Heart left ventricle (tissue), 16 donors: Measurements from ENCODE around the gene EPB41L2. TPM values are rescaled to one million over a fixed set of nuclear protein-coding genes. Genes with fewer than 3 reads are reported as not detected.

Source experiments
- ATAC-seq, 4 donors: fragments of 200-7000 bp; cut with Tn5 transposase; one replicate each; pipeline ENCODE4 v1.9.1; 2020 to 2022; ENCODE audit warnings: moderate library complexity in 4 of 4, mild to moderate bottlenecking in 3 of 4, moderate number of reproducible peaks in 1 of 4
- DNase-seq, 5 donors: peaks; one replicate each; pipeline ENCODE4 v3.0.0-alpha.2; 2020
- H3K27ac ChIP-seq, 12 donors: fragments of 200-600 bp; sonication (generic) in 4 of 12; one replicate each; pipeline versions ENCODE4 v1.5.0 to v1.8.0; 2016 to 2022; ENCODE audit warnings: mild to moderate bottlenecking in 2 of 12
- H3K27me3 ChIP-seq, 9 donors: fragments of 200-600 bp; sonication (generic) in 2 of 9; one replicate each; pipeline versions ENCODE4 v1.5.1 to v1.8.0; 2016 to 2022; ENCODE audit warnings: mild to moderate bottlenecking in 3 of 9
- H3K36me3 ChIP-seq, 9 donors: fragments of 200-600 bp; sonication (generic) in 2 of 9; one replicate each; pipeline versions ENCODE4 v1.5.0 to v1.8.0; 2018 to 2022; ENCODE audit warnings: mild to moderate bottlenecking in 2 of 9
- H3K4me1 ChIP-seq, 12 donors: fragments of 200-600 bp; sonication (generic) in 4 of 12; one replicate each; pipeline versions ENCODE4 v1.5.0 to v1.8.0; 2016 to 2022; ENCODE audit warnings: mild to moderate bottlenecking in 3 of 12
- H3K4me3 ChIP-seq, 12 donors: fragments of 200-600 bp; sonication (generic) in 4 of 12; one replicate each; pipeline versions ENCODE4 v1.5.0 to v1.8.0; 2017 to 2022; ENCODE audit warnings: mild to moderate bottlenecking in 9 of 12, moderate library complexity in 4 of 12
- H3K9me3 ChIP-seq, 12 donors: fragments of 200-600 bp; sonication (generic) in 4 of 12; one replicate each; pipeline versions ENCODE4 v1.5.0 to v1.8.0; 2016 to 2022; ENCODE audit warnings: mild to moderate bottlenecking in 1 of 12
- POLR2A ChIP-seq, 2 donors: fragments of 450-650 bp; IDR thresholded peaks; one replicate each; pipeline ENCODE4 v1.6.1; 2017; ENCODE audit warnings: antibody characterized with exemption in 2 of 2, mild to moderate bottlenecking in 2 of 2, moderate library complexity in 2 of 2
- WGBS, 4 donors: extraction: QIAGEN DNeasy Blood & Tissue Kit in 2 of 4; methylation state at CpG; one replicate each; pipeline versions ENCODE4 v1.1.5 to v1.1.7; 2013 to 2018; 5-methylcytosine and 5-hydroxymethylcytosine counted together
- intact Hi-C, 10 donors: fragments of 100-400 bp; cut with DNase I; formaldehyde crosslinking; loops; one replicate each; pipeline versions ENCODE4 v1.11.1 to v1.14.2; 2022
- polyA plus RNA-seq, 2 donors: library from polyadenylated mRNA; stranded (reverse); fragments of 200-250 nt; gene quantifications; one replicate each; pipeline ENCODE4 v1.2.3, GENCODE V29; 2013
- total RNA-seq, 9 donors: library from RNA; depleted of rRNA in 2 of 9; stranded (reverse); fragments of >200 nt in 2 of 9; fragmentation: NEBNext Ultra II Directional in 3 of 9; extraction: Animal tissue kit (Norgen Biotek cat#: 25700) in 3 of 9; gene quantifications; one replicate each; pipeline versions ENCODE4 v1.1.0 to v1.2.4, GENCODE V29; 2016 to 2023
- TF ChIP-seq, protein P1 (sequence below), 12 donors: fragments of 200-600 bp; sonication (generic) in 4 of 12; IDR thresholded peaks; one replicate each; pipeline versions ENCODE4 v1.5.0 to v1.8.0; 2018 to 2022; ENCODE audit warnings: antibody characterized with exemption in 12 of 12, mild to moderate bottlenecking in 5 of 12
- donor health status: ischemic (EF 13 %, LVEDD 7.1; RV severe dilation, severe dysfunction).
- donor health status: healthy with polysubstance abuse.
- donor health status: DM: no; HTN: yes; CAD: no.
- donor health status: DM: no; HTN: no; CAD: no.
- donor health status: ischemic (EF 25% LVEDD 6.9; RV normal size, moderate dysfunction).
- donor health status: ischemic (EF 25% LVEDD 5.7; RV mildly dilated, moderate dysfunction).
- donor health status: healthy.
- donor health status: DM: yes; HTN: yes; CAD: no.
- donor health status: ischemic (EF 35%, LVEDD 5.7; RV mildly dilated, moderate dysfunction).
- donor health status: nonischemic (EF 11% LVEDD 7.7; RV severe dilation, severe dysfunction).
- donor health status: DM: yes; HTN: yes; CAD: no.
- donor health status: PGD.
- donor health status: ischemic (EF 29% LVEDD 5.4; RV normal size, mild dysfunction).
- donor health status: nonischemic (EF 23%, LVEDD 6.1; RV moderate dilation, normal function).

EPB41L2 gene
- total and polyA plus RNA-seq, 11 donors, result 21.3 to 115 (median 51.9) TPM

DNA sequence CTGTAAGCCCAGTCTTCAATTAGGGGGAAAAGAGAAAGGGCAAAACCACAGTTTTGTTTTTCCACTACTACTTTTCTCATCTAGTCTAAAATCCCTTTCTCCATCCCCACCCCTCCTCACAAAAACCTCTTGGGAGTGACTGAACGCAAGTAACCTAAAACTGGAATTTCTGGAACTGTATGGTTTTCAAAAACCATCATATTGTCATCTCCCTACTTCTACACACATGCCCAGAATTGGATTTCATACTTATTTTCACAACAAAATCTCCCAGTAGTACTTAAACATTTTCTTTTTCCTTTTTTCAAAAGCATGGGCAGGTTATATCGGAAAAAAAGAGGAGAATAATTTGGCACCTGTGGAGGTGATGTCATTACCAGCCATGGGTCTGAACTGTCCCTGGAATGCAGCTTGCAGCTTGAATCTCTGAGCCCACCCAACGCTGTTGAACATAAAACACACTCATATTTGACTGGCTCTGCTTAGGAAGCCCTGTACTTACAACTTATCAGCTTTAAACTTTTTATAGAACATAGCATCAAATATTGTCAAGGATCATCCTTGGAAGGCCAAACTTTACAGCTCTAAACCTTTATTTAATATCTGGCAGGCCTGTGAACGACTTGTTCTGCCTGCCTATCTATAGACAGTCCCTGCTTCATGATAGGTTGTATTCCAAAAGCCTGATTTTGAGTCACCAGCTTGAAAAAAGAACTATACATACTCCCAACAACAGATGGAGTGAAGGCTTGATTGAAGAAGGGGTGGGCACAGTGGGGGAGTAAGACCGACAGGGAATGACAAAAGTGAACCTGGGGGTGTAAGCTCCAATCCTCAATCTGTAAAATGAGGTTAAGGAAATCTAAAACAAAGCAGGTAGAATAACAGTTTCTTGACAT lies 59.3 kb downstream of the EPB41L2 start:
- Histone ChIP-seq H3K4me3 (no peak overlapping the region), H3K4me1 (peaks cover 0 to 61% (median 25%) of the 10 kb centered on the region in 12 donors), H3K27ac (peak overlapping the region in 5 of 12 donors; percentile 3 to 51 (median 22)), H3K9me3 (peaks cover 0 to 20% (median 7%) of the 10 kb centered on the region in 12 donors), H3K36me3 (no peaks in the 10 kb centered on the region), H3K27me3 (no peaks in the 10 kb centered on the region)
- 51 to 61% (median 56%) methylated on average over 5 of the region's 5 CpGs for WGBS, 4 donors
- ATAC-seq (no peak), DNase-seq (no peak)
- TF ChIP-seq, protein P1, sequence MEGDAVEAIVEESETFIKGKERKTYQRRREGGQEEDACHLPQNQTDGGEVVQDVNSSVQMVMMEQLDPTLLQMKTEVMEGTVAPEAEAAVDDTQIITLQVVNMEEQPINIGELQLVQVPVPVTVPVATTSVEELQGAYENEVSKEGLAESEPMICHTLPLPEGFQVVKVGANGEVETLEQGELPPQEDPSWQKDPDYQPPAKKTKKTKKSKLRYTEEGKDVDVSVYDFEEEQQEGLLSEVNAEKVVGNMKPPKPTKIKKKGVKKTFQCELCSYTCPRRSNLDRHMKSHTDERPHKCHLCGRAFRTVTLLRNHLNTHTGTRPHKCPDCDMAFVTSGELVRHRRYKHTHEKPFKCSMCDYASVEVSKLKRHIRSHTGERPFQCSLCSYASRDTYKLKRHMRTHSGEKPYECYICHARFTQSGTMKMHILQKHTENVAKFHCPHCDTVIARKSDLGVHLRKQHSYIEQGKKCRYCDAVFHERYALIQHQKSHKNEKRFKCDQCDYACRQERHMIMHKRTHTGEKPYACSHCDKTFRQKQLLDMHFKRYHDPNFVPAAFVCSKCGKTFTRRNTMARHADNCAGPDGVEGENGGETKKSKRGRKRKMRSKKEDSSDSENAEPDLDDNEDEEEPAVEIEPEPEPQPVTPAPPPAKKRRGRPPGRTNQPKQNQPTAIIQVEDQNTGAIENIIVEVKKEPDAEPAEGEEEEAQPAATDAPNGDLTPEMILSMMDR (IDR thresholded peaks at IDR 0.05), result no peak
- no peak for TF ChIP-seq POLR2A (IDR thresholded peaks at IDR 0.05)
- intact Hi-C loops, result no loop called here

DNA sequence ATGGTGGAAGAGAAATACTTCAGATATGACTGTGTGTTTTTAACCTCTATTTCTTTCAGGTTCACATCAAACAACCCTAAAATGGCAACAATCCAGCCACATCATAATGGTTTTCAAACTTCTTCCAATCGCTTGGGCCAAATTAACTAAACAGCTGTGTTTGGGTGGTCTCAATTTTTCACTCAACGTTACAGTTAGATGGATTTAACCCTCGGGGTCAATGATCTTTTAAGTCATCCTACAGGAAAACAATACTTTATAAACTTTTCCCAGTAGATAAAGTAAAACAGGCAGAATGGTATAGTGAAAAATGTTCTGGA lies 60.4 kb downstream of the EPB41L2 start:
- intact Hi-C loops, result no loop called here

DNA sequence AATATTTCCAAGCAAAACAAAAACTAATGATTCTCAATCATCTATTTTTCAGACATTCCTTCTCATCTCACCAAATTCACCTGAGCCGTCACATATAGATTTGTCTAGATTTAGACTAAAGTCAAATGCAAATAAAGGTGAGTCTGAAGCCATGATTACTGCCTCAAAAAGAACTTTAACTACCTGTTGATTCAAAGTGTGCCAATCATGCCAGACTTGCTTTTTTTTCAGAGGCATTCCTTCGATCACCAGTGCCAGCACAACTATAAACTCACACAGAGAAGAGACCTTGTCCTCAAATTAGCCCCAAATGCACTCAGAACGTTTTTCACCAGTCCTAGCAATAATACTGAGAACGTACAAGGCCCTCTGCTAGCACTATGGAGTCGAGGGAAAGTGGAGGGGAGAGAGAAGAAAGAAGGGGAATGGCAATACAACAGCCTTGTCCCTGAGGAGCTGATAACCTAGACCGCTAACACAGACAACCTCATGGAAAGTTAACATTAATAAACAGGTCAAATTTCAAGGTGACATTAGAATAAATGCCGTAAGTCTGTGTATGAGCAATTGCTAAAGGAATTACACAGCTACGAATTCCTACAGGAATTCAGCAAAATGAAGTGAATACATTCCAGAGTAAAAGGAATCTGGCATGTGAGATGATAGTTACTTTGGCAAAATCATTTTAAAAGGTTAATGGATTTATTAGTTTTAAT lies 60.9 kb downstream of the EPB41L2 start:
- DNase-seq, result no peak
- no peaks in the 10 kb centered on the region for H3K27me3 ChIP-seq
- peak overlapping the region in 1 of 12 donors; percentile 32 for H3K4me3 ChIP-seq
- intact Hi-C loops, result no loop called here
- peaks cover 0 to 6% (median 2%) of the 10 kb centered on the region in 12 donors for H3K9me3 ChIP-seq
- H3K4me1 ChIP-seq, result peaks cover 0 to 64% (median 25%) of the 10 kb centered on the region in 12 donors
- WGBS, 4 donors, result 54 to 67% (median 57%) methylated on average over 8 of the region's 8 CpGs
- TF ChIP-seq POLR2A (IDR thresholded peaks at IDR 0.05), result no peak
- TF ChIP-seq, protein P1 (IDR thresholded peaks at IDR 0.05), result no peak
- H3K27ac ChIP-seq, result peak overlapping the region in 7 of 12 donors; percentile 2 to 51 (median 33)
- peak in 2 of 4 donors; percentile 12 to 29 for ATAC-seq
- no peaks in the 10 kb centered on the region for H3K36me3 ChIP-seq

More for the DNA sequence above, 60.4 kb downstream of the EPB41L2 start:
- H3K27me3 ChIP-seq, result no peaks in the 10 kb centered on the region
- ATAC-seq (no peak), DNase-seq (no peak)
- H3K4me3 ChIP-seq, result no peak overlapping the region
- peaks cover 0 to 61% (median 25%) of the 10 kb centered on the region in 12 donors for H3K4me1 ChIP-seq
- TF ChIP-seq POLR2A (IDR thresholded peaks at IDR 0.05), result no peak
- TF ChIP-seq, protein P1 (IDR thresholded peaks at IDR 0.05), result no peak
- peaks cover 0 to 11% (median 6%) of the 10 kb centered on the region in 12 donors for H3K9me3 ChIP-seq
- H3K36me3 ChIP-seq, result no peaks in the 10 kb centered on the region
- 35 to 55% (median 47%) methylated on average over 3 of the region's 3 CpGs for WGBS, 4 donors
- H3K27ac ChIP-seq, result peak overlapping the region in 6 of 12 donors; percentile 2 to 51 (median 35)
